Measurements from ENCODE around the gene RUNX2. TPM values are rescaled to one million over a fixed set of nuclear protein-coding genes. Genes with fewer than 3 reads are reported as not detected.

Gene RUNX2
- polyA plus RNA-seq, 1 of the 3 experiments (the other 2 are of a cell fraction): 4.4 TPM

DNA sequence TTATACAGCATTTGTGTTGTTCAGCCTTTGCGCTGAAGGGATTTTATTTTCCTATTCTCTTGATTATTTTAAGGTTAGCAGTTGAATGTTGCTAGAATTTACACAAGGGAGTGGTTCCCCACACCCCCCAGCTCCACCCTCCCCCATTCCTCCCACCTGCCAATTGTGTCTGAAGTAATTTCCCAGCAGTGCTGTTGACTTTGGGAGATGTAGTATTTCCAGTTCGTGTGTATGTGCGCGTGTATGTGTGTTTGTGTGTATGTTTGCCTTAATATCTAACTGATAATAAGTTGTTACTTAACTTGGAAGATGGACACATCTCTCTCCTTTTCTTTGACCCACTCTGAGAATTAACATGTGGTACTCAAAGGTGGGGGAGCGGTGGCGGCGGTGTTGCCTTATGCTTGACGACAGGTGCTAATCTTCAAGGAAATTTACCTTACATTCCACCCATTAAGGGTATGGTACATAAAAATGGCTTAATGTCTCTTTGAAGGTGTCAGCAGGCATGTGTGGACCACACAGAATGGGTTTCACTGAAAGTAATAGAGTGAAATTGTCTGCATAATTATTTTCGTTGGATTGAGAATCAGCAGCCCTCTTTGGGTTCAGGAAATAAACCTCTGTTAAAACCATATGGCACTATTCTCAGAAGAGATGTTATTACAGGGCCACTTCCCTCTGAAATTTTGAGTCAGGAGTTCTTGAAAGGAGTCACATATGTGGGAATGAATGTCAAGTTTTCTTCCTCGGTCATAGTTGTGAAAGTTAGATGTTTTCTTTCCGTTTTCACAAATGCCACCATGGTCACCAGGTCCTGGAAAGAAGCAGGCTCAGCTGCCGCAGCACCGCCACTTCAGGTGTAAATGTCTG, 145.2 kb downstream of the RUNX2 start:
- Histone ChIP-seq H3K4me3 (ENCODE audit: low read depth in 2 of 2, low read length in 1 of 2) (no peak overlapping the region), H3K27me3 (ENCODE audit: insufficient read depth) (no peaks in the 10 kb centered on the region), H3K9me2 (no peaks in the 10 kb centered on the region), H2AFZ (ENCODE audit: low read depth) (no peak overlapping the region), H3K4me1 (ENCODE audit: control insufficient read depth in 1 of 2, insufficient read depth in 2 of 2, low read depth in 1 of 2, low read length in 1 of 2) (peaks cover 0 to 6% of the 10 kb centered on the region in 2 experiments; a peak in 1 of 4 replicates), H3K9ac (no peak overlapping the region), H3K27ac (ENCODE audit: low read depth in 2 of 2, low read length in 1 of 2) (no peak overlapping the region), H3K9me3 (no peaks in the 10 kb centered on the region), H4K20me1 (ENCODE audit: insufficient read depth) (no peaks in the 10 kb centered on the region), H3K79me2 (ENCODE audit: insufficient read depth) (no peaks in the 10 kb centered on the region), H3K36me3 (replicated peaks in 1 of 2; ENCODE audit: control insufficient read depth in 1 of 2, insufficient read depth in 2 of 2, low read length in 1 of 2) (no peaks in the 10 kb centered on the region), H3K4me2 (no peak overlapping the region), H3F3A (replicated peaks; ENCODE audit: insufficient read depth) (peaks cover 6% of the 10 kb centered on the region)
- 62% methylated on average over 13 of the region's 13 CpGs for WGBS (ENCODE audit: low lambda C conversion rate)
- no peak for DNase-seq
- CTCF ChIA-PET: no interaction called here
- POLR2A ChIA-PET: no interaction called here
- TF ChIP-seq POLR2AphosphoS5 (IDR thresholded peaks at IDR 0.05; ENCODE audit: low read depth, low read length): no peak
- no peak for TF ChIP-seq RAD21 (IDR thresholded peaks at IDR 0.05; ENCODE audit: low read length)

DNA sequence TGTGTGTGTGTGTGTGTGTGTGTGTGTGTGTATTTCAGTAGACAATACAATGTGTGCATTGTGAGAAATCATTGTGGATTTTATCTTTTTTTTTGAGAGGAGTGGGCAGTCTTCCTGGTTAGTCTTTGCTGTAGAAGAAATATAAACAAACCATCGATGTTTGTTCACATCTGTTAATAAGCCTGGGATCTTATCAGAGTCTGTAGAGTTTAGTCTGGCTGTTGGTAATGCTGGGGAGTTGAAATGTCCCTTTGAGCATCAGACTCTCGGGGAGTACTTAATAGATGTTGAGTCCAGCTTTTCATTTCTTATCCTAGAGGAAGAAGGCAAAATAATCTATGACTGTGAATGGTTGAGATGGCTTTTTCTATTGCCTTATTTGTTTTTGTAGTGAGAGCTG, 146.2 kb downstream of the RUNX2 start:
- no peak for DNase-seq
- Histone ChIP-seq H3K9ac (no peak overlapping the region), H3K36me3 (replicated peaks in 1 of 2; ENCODE audit: control insufficient read depth in 1 of 2, insufficient read depth in 2 of 2, low read length in 1 of 2) (no peaks in the 10 kb centered on the region), H3K4me3 (ENCODE audit: low read depth in 2 of 2, low read length in 1 of 2) (no peak overlapping the region), H3K4me2 (no peak overlapping the region), H3K79me2 (ENCODE audit: insufficient read depth) (no peaks in the 10 kb centered on the region), H2AFZ (ENCODE audit: low read depth) (no peak overlapping the region), H3K9me3 (no peaks in the 10 kb centered on the region), H4K20me1 (ENCODE audit: insufficient read depth) (no peaks in the 10 kb centered on the region), H3K9me2 (no peaks in the 10 kb centered on the region), H3F3A (replicated peaks; ENCODE audit: insufficient read depth) (peaks cover 14% of the 10 kb centered on the region), H3K27me3 (ENCODE audit: insufficient read depth) (no peaks in the 10 kb centered on the region), H3K4me1 (ENCODE audit: control insufficient read depth in 1 of 2, insufficient read depth in 2 of 2, low read depth in 1 of 2, low read length in 1 of 2) (peaks cover 0 to 11% of the 10 kb centered on the region in 2 experiments; a peak in 2 of 4 replicates), H3K27ac (ENCODE audit: low read depth in 2 of 2, low read length in 1 of 2) (no peak overlapping the region)
- 36% methylated on average over 2 of the region's 2 CpGs for WGBS (ENCODE audit: low lambda C conversion rate)
- ChIA-PET POLR2A (interaction anchor here (1.0 kb wide), 1 partner anchor 9 kb away, joined by 3 read pairs; no protein-coding TSS in a partner anchor), CTCF (interaction anchor here (0.6 kb wide), 1 partner anchor 21 kb away, joined by 3 read pairs; no protein-coding TSS in a partner anchor)
- TF ChIP-seq EZH2phosphoT487 (IDR thresholded peaks at IDR 0.05; ENCODE audit: borderline replicate concordance, low read depth) (no peak), MXI1 (IDR thresholded peaks at IDR 0.05; ENCODE audit: low read depth, low read length) (no peak), FOXM1 (IDR thresholded peaks at IDR 0.05; ENCODE audit: low read depth) (no peak), RXRA (IDR thresholded peaks at IDR 0.05; ENCODE audit: borderline replicate concordance, low read depth) (no peak), NRF1 (IDR thresholded peaks at IDR 0.05; ENCODE audit: low read depth, low read length) (no peak), SMC3 (IDR thresholded peaks at IDR 0.05; ENCODE audit: low read depth, low read length) (no peak), FOSL2 (IDR thresholded peaks at IDR 0.05; ENCODE audit: borderline replicate concordance, low read depth) (no peak), SIN3A (IDR thresholded peaks at IDR 0.05; ENCODE audit: borderline replicate concordance, low read depth, low read length) (no peak), TCF12 (IDR thresholded peaks at IDR 0.05) (no peak), TEAD4 (IDR thresholded peaks at IDR 0.05; ENCODE audit: borderline replicate concordance, insufficient read depth) (no peak), CHD2 (IDR thresholded peaks at IDR 0.05; ENCODE audit: low read length, partially characterized antibody) (no peak), YY1 (IDR thresholded peaks at IDR 0.05; ENCODE audit: low read depth) (no peak), MEF2A (IDR thresholded peaks at IDR 0.05; ENCODE audit: borderline replicate concordance, low read depth) (no peak), RAD21 (IDR thresholded peaks at IDR 0.05; ENCODE audit: low read length) (no peak), TAF1 (IDR thresholded peaks at IDR 0.05; ENCODE audit: borderline replicate concordance, low read depth, low read length) (no peak)
- TF ChIP-seq, protein P1, sequence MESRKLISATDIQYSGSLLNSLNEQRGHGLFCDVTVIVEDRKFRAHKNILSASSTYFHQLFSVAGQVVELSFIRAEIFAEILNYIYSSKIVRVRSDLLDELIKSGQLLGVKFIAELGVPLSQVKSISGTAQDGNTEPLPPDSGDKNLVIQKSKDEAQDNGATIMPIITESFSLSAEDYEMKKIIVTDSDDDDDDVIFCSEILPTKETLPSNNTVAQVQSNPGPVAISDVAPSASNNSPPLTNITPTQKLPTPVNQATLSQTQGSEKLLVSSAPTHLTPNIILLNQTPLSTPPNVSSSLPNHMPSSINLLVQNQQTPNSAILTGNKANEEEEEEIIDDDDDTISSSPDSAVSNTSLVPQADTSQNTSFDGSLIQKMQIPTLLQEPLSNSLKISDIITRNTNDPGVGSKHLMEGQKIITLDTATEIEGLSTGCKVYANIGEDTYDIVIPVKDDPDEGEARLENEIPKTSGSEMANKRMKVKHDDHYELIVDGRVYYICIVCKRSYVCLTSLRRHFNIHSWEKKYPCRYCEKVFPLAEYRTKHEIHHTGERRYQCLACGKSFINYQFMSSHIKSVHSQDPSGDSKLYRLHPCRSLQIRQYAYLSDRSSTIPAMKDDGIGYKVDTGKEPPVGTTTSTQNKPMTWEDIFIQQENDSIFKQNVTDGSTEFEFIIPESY (IDR thresholded peaks at IDR 0.05; ENCODE audit: borderline replicate concordance, low read depth): no peak
- TF ChIP-seq, protein P2, sequence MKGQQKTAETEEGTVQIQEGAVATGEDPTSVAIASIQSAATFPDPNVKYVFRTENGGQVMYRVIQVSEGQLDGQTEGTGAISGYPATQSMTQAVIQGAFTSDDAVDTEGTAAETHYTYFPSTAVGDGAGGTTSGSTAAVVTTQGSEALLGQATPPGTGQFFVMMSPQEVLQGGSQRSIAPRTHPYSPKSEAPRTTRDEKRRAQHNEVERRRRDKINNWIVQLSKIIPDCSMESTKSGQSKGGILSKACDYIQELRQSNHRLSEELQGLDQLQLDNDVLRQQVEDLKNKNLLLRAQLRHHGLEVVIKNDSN (IDR thresholded peaks at IDR 0.05; ENCODE audit: borderline replicate concordance, low read depth): no peak
- TF ChIP-seq, protein P3, sequence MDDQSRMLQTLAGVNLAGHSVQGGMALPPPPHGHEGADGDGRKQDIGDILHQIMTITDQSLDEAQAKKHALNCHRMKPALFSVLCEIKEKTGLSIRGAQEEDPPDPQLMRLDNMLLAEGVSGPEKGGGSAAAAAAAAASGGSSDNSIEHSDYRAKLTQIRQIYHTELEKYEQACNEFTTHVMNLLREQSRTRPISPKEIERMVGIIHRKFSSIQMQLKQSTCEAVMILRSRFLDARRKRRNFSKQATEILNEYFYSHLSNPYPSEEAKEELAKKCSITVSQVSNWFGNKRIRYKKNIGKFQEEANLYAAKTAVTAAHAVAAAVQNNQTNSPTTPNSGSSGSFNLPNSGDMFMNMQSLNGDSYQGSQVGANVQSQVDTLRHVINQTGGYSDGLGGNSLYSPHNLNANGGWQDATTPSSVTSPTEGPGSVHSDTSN (IDR thresholded peaks at IDR 0.05): no peak
- TF ChIP-seq, protein P4, sequence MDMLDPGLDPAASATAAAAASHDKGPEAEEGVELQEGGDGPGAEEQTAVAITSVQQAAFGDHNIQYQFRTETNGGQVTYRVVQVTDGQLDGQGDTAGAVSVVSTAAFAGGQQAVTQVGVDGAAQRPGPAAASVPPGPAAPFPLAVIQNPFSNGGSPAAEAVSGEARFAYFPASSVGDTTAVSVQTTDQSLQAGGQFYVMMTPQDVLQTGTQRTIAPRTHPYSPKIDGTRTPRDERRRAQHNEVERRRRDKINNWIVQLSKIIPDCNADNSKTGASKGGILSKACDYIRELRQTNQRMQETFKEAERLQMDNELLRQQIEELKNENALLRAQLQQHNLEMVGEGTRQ (IDR thresholded peaks at IDR 0.05; ENCODE audit: borderline replicate concordance, low read depth, low read length): no peak
- TF ChIP-seq, protein P5, sequence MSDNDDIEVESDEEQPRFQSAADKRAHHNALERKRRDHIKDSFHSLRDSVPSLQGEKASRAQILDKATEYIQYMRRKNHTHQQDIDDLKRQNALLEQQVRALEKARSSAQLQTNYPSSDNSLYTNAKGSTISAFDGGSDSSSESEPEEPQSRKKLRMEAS (IDR thresholded peaks at IDR 0.05; ENCODE audit: low read depth): no peak
